NCI-H2171 treated with DMSO at 0.1 percent for 48 hours (cell line): ENCODE data around the gene PDZRN4.

ENCODE experiments used
- DNase-seq: peaks from one replicate; lab custom pipeline; 2025; lab: John Stamatoyannopoulos, UW

The PDZRN4 gene

GRCh38 chr12:41362510-41362909 is 174.4 kb downstream of the PDZRN4 start:
- DNase-seq, result no peak

GRCh38 chr12:41362931-41363330 is 174.8 kb downstream of the PDZRN4 start:
- DNase-seq, result no peak

- no peak for DNase-seq
Measured at GRCh38 chr12:41364211-41364610, 176.1 kb downstream of the PDZRN4 start.

GRCh38 chr12:41365653-41366171 is 177.6 kb downstream of the PDZRN4 start:
- no peak for DNase-seq

- DNase-seq, result no peak
Measured at GRCh38 chr12:41367726-41368405, 179.7 kb downstream of the PDZRN4 start.

GRCh38 chr12:41380878-41381277 is 192.8 kb downstream of the PDZRN4 start:
- no peak for DNase-seq

- no peak for DNase-seq
Measured at GRCh38 chr12:41402801-41403200, 214.7 kb downstream of the PDZRN4 start.

- peak; percentile 23 for DNase-seq
Measured at GRCh38 chr12:41407232-41407799, 219.2 kb downstream of the PDZRN4 start.

- peak; percentile 46 for DNase-seq
Measured at GRCh38 chr12:41409628-41410027, 221.5 kb downstream of the PDZRN4 start.

GRCh38 chr12:41418586-41418985 is 230.5 kb downstream of the PDZRN4 start:
- DNase-seq, result no peak

- peak; percentile 100 for DNase-seq
Measured at GRCh38 chr12:41419131-41419893, 231.2 kb downstream of the PDZRN4 start.

GRCh38 chr12:41424651-41425050 is 236.5 kb downstream of the PDZRN4 start:
- DNase-seq, result no peak

GRCh38 chr12:41433460-41433859 is 245.3 kb downstream of the PDZRN4 start:
- no peak for DNase-seq

- DNase-seq, result peak; percentile 36
Measured at GRCh38 chr12:41436076-41436475, 248.0 kb downstream of the PDZRN4 start.

- DNase-seq, result no peak
Measured at GRCh38 chr12:41437563-41437962, 249.4 kb downstream of the PDZRN4 start.

GRCh38 chr12:41438854-41439541 is 250.9 kb downstream of the PDZRN4 start:
- DNase-seq, result no peak

GRCh38 chr12:41439801-41440200 is 251.7 kb downstream of the PDZRN4 start:
- no peak for DNase-seq

GRCh38 chr12:41441180-41441579 is 253.1 kb downstream of the PDZRN4 start:
- no peak for DNase-seq

GRCh38 chr12:41442896-41443295 is 254.8 kb downstream of the PDZRN4 start:
- no peak for DNase-seq

- no peak for DNase-seq
Measured at GRCh38 chr12:41443690-41444089, 255.6 kb downstream of the PDZRN4 start.

- DNase-seq, result no peak
Measured at GRCh38 chr12:41452838-41453407, 264.8 kb downstream of the PDZRN4 start.

GRCh38 chr12:41453409-41453808 is 265.3 kb downstream of the PDZRN4 start:
- DNase-seq, result no peak
